GM10248 (cell line): Measurements from ENCODE around the gene TM2D3.

ENCODE experiments used
- CTCF ChIA-PET: fragments of 300-600 bp; sonication (Branson Sonifier 250); formaldehyde crosslinking; extraction: SDS; loops from one replicate; lab custom pipeline; 2021; ENCODE audit warnings: antibody characterized with exemption; lab: Yijun Ruan, JAX
- POLR2A ChIA-PET: fragments of 350-650 bp; sonication (Branson Sonifier 250); formaldehyde crosslinking; extraction: SDS; loops from one replicate; lab custom pipeline; 2020; ENCODE audit warnings: antibody characterized with exemption; lab: Yijun Ruan, JAX
- DNase-seq: peaks from one replicate; pipeline ENCODE4 v3.0.0; 2012; ENCODE audit errors: extremely low spot score
- TF ChIP-seq, protein P1 (sequence below): IDR thresholded peaks from 2 replicates; pipeline ENCODE4 v1.5.1; 2012; ENCODE audit warnings: mild to moderate bottlenecking, low read depth; ENCODE audit errors: extremely low read depth, missing control alignments, control extremely low read depth

Gene TM2D3, protein sequence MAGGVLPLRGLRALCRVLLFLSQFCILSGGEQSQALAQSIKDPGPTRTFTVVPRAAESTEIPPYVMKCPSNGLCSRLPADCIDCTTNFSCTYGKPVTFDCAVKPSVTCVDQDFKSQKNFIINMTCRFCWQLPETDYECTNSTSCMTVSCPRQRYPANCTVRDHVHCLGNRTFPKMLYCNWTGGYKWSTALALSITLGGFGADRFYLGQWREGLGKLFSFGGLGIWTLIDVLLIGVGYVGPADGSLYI

DNA sequence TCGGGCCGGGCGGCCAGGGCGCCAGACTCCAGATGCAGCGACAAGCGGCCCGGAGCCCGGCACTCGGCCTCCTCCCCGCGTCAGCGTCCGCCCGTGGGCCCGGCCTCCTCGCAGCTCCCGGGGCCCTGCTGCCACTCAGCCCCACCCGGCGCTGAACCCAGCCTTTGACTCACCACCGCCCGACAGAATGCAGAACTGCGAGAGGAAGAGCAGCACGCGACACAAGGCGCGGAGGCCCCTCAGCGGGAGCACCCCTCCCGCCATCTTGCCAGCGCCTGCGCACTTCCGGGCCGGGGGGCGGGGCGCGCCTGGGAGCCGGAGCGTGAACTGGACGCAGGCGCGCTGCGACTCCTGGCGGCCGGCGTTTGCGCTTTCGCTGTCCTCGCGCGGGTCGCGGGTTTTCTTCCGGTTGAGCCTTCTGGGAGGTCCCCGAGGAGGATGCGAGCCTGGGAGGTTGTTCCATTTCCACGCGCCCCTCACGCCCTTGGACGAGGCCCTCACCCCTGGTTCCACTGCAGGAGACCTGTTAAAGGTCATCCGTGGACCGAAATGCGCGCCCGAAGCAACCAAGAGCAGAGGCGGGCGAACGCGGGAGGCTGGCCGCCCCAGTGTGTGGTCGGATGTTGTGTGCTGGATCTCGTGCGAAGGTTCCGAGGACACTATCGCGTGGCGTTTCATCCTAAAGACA, at the start of gene TM2D3:
Gene TM2D3, minus strand, starts transcription at position 284 of the 688 bp plus-strand sequence. Its CDS starts 20 bp downstream, at position 264.
- ChIA-PET CTCF (interaction anchor here (0.7 to 1.3 kb wide), 3 partner anchors 10 to 363 kb away, joined by 3 to 11 read pairs (median 3); no protein-coding TSS in a partner anchor), POLR2A (interaction anchor here (1.0 kb wide), 1 partner anchor 9 kb away, joined by 4 read pairs; no protein-coding TSS in a partner anchor)
- peak; percentile 96 for DNase-seq
- TF ChIP-seq, protein P1, sequence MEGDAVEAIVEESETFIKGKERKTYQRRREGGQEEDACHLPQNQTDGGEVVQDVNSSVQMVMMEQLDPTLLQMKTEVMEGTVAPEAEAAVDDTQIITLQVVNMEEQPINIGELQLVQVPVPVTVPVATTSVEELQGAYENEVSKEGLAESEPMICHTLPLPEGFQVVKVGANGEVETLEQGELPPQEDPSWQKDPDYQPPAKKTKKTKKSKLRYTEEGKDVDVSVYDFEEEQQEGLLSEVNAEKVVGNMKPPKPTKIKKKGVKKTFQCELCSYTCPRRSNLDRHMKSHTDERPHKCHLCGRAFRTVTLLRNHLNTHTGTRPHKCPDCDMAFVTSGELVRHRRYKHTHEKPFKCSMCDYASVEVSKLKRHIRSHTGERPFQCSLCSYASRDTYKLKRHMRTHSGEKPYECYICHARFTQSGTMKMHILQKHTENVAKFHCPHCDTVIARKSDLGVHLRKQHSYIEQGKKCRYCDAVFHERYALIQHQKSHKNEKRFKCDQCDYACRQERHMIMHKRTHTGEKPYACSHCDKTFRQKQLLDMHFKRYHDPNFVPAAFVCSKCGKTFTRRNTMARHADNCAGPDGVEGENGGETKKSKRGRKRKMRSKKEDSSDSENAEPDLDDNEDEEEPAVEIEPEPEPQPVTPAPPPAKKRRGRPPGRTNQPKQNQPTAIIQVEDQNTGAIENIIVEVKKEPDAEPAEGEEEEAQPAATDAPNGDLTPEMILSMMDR = peak; percentile 63

DNA sequence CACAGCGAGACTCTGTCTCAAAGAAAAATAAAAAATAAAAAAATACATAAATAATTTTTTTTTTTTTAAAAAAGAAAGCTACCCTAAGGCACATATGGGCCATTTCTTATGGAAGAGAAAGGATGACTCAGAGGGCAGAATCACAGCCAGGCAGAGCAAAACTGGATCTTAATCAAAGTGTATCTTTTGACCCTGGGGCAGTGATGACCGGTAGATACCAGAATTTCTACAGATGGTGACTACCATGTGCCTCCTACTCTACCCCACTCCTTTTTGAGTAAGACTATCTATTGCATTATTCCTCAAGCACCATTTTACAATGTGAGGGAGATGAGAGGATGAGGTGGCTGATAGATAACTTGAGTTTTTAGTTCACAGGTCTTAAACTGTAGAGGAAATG, 46.1 kb upstream of the TM2D3 start:
- ChIA-PET POLR2A (no interaction called here), CTCF (interaction anchor here (1.0 kb wide), 1 partner anchor 689 kb away, joined by 3 read pairs; no protein-coding TSS in a partner anchor)
- DNase-seq = no peak
- TF ChIP-seq, protein P1 = no peak

DNA sequence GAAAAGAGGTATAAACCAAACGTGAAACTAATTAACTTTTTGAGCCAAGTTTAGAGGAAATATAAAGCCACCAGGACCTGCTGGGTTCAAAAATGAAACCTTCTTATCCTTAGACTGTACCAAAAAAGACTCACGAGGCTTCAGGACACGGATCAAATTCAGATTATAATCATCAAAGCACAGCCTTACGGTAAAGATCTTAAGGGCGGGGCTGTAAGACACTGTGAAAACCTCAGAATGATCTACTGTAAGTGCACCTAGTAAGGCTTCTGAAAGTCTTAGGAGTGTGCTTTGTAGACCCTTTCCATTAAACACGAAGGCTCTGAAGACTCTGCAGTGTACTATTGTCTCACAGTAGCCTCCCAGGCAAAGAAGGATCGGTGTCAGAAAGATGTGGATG, 45.3 kb upstream of the TM2D3 start:
- no peak for DNase-seq
- CTCF ChIA-PET = interaction anchor here (1.1 to 2.5 kb wide), 3 partner anchors 10 to 23 kb away, joined by 3 to 8 read pairs (median 3); no protein-coding TSS in a partner anchor
- TF ChIP-seq, protein P1 = no peak
- POLR2A ChIA-PET = no interaction called here

DNA sequence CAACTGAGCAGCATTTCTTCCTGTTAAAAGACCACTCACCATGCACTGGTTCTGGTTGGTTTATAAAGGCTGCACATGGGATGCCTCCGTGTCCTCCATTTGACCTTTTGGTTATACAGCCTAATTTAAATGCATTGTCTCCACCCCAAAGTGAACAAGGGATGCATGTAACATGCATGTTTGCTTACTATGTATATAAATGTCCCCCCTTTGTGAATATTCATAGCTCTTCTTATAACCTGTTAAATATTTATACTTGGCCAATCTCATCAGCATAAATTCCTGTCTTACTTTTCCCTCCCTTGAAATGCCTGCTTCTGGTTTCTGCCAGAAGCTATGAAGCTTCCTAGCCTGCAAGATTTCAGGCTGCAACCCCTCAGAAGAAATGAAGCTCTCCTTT, 44.6 kb upstream of the TM2D3 start:
- TF ChIP-seq, protein P1 = no peak
- CTCF ChIA-PET = interaction anchor here (1.1 to 2.5 kb wide), 3 partner anchors 10 to 23 kb away, joined by 3 to 8 read pairs (median 3); no protein-coding TSS in a partner anchor
- POLR2A ChIA-PET = no interaction called here
- DNase-seq = no peak

DNA sequence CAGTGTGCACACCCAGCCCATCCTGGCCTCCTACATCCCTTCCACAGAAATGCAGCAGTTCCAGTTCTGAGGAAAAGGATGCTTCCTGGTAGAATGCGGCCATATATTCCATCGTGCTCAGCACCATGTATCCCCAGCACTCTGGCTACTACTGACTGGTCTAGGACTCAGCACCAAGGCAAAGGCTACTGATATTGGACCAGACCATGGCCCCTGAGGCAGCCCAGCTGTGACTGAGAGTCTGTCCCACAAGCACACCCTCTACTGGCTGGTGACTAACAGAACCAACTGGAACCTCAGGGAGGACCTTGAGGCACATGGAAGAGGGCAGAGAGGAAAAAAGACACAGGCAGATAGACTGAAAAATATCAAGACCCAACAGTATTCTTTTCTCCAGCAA, 42.1 kb upstream of the TM2D3 start:
- ChIA-PET POLR2A (no interaction called here), CTCF (no interaction called here)
- DNase-seq = no peak

More for the DNA sequence above, 42.1 kb upstream of the TM2D3 start:
- TF ChIP-seq, protein P1 = no peak
